Kidney (tissue), 14 donors: Measurements from ENCODE around the gene RAD51B. TPM values are rescaled to one million over a fixed set of nuclear protein-coding genes. Genes with fewer than 3 reads are reported as not detected.

Experiments used
- DNase-seq, 5 donors: peaks; one replicate each; pipeline ENCODE4 v3.0.0-alpha.2; 2013 to 2020
- FAIRE-seq: peaks from 2 replicates; lab custom pipeline; 2012; peaks lifted over from hg19 to GRCh38; lab: Jason Lieb, UNC
- H3K27ac ChIP-seq, 2 donors: one replicate each; pipeline ENCODE4 v1.7.0; 2013; ENCODE audit warnings: low read depth in 2 of 2, low read length in 2 of 2, inconsistent platforms in 1 of 2
- H3K27me3 ChIP-seq: one replicate; pipeline ENCODE4 v1.7.1; 2013; ENCODE audit warnings: low read length, inconsistent platforms; ENCODE audit not compliant: control insufficient read depth, insufficient read depth
- H3K36me3 ChIP-seq, 3 donors: one replicate each; pipeline versions ENCODE4 v1.7.0 to v1.7.1; 2013; ENCODE audit warnings: low read length in 3 of 3, control low read depth in 1 of 3, inconsistent platforms in 1 of 3; ENCODE audit not compliant: insufficient read depth in 3 of 3, control insufficient read depth in 2 of 3
- H3K4me1 ChIP-seq, 3 donors: one replicate each; pipeline versions ENCODE4 v1.7.0 to v1.7.1; 2013; ENCODE audit warnings: low read length in 3 of 3, inconsistent platforms in 1 of 3, low read depth in 1 of 3; ENCODE audit not compliant: control insufficient read depth in 2 of 3, insufficient read depth in 2 of 3
- H3K4me3 ChIP-seq, 3 donors: one replicate each; pipeline versions ENCODE4 v1.7.0 to v1.8.1; 2013; ENCODE audit warnings: low read length in 3 of 3, control low read depth in 1 of 3, inconsistent platforms in 1 of 3
- H3K9ac ChIP-seq, 3 donors: one replicate each; pipeline versions ENCODE4 v1.7.0 to v1.7.1; 2013; ENCODE audit warnings: low read length in 3 of 3, control low read depth in 1 of 3, inconsistent platforms in 1 of 3
- H3K9me3 ChIP-seq, 3 donors: one replicate each; pipeline versions ENCODE4 v1.7.0 to v1.7.1; 2013; ENCODE audit warnings: low read length in 3 of 3, control low read depth in 1 of 3, inconsistent platforms in 1 of 3; ENCODE audit not compliant: control insufficient read depth in 2 of 3, insufficient read depth in 1 of 3
- CTCF ChIP-seq: IDR thresholded peaks from 3 replicates; pipeline ENCODE4 v1.5.1; 2012; ENCODE audit warnings: mild to moderate bottlenecking, moderate library complexity, borderline replicate concordance; ENCODE audit not compliant: insufficient read depth; ENCODE audit errors: extremely low read depth
- intact Hi-C: fragments of 100-400 bp; cut with DNase I; formaldehyde crosslinking; loops from one replicate; pipeline ENCODE4 v1.11.1; 2022
- polyA plus RNA-seq: library from polyadenylated mRNA; stranded (reverse); fragments of 350-450 nt; fragmentation: Illumina TruSeq; extraction: RNeasy Lipid Tissue Mini Kit (QIAGEN cat#74804); gene quantifications from one replicate; pipeline ENCODE4 v1.2.3, GENCODE V29; 2014; ENCODE audit warnings: low read depth, low replicate concordance; ENCODE audit not compliant: insufficient read depth
- total RNA-seq: library from RNA; stranded (reverse); fragmentation: NEBNext Ultra II Directional; extraction: Animal tissue kit (Norgen Biotek cat#: 25700); gene quantifications from one replicate; pipeline ENCODE4 v1.2.1, GENCODE V29; 2021
- donor health status: control.
- donor health status: control.
- donor health status: control.
- donor health status: control.
- donor health status: control.
- donor health status: DM: yes; HTN: yes; CAD: no.
- donor health status: Normal renal cell carcinoma (clear cell type).

The RAD51B gene
- total and polyA plus RNA-seq, 2 donors from 2014 or later: 6.9 to 18.0 TPM

- Histone ChIP-seq H3K36me3 (no peaks in the 10 kb centered on the region), H3K4me1 (peaks cover 18 to 31% (median 18%) of the 10 kb centered on the region in 3 donors), H3K9me3 (no peaks in the 10 kb centered on the region), H3K27me3 (no peaks in the 10 kb centered on the region), H3K4me3 (no peak overlapping the region), H3K9ac (no peak overlapping the region), H3K27ac (peak overlapping the region; percentile 83 to 96)
- DNase-seq (no peak), FAIRE-seq (no peak)
- no peak for TF ChIP-seq CTCF
- intact Hi-C loops: no loop called here
Observed at GRCh38 chr14:68231898-68232297, 412.3 kb downstream of the RAD51B start.

GRCh38 chr14:68232300-68233055 lies 412.9 kb downstream of the RAD51B start:
- peaks cover 18 to 33% (median 18%) of the 10 kb centered on the region in 3 donors for H3K4me1 ChIP-seq
- H3K27ac ChIP-seq: peak overlapping the region; percentile 83 to 96
- no peak for TF ChIP-seq CTCF
- H3K27me3 ChIP-seq: no peaks in the 10 kb centered on the region
- intact Hi-C loops: no loop called here
- FAIRE-seq (peak; percentile 99), DNase-seq (peak in 3 of 5 donors; percentile 70 to 96 (median 93))
- no peak overlapping the region for H3K4me3 ChIP-seq
- no peaks in the 10 kb centered on the region for H3K9me3 ChIP-seq
- no peak overlapping the region for H3K9ac ChIP-seq
- H3K36me3 ChIP-seq: no peaks in the 10 kb centered on the region

GRCh38 chr14:68233101-68233784 lies 413.7 kb downstream of the RAD51B start:
- FAIRE-seq: no peak
- Histone ChIP-seq H3K27me3 (no peaks in the 10 kb centered on the region), H3K4me1 (peaks cover 18 to 33% (median 18%) of the 10 kb centered on the region in 3 donors), H3K4me3 (no peak overlapping the region), H3K27ac (peak overlapping the region; percentile 69 to 96), H3K9me3 (no peaks in the 10 kb centered on the region), H3K36me3 (no peaks in the 10 kb centered on the region), H3K9ac (no peak overlapping the region)
- no peak for TF ChIP-seq CTCF
- intact Hi-C loops: no loop called here
- DNase-seq: no peak
